DND-41 (cell line): ENCODE measurements around the gene CH25H.

Experiments used
- ATAC-seq: fragments of 200-7000 bp; cut with Tn5 transposase; 3 replicates; pipeline ENCODE4 v1.9.1; 2021; ENCODE audit warnings: low read depth; ENCODE audit not compliant: insufficient read depth
- DNase-seq: peaks from one replicate; pipeline ENCODE4 v3.0.0-alpha.2; 2020
- H2AFZ ChIP-seq: 2 replicates; pipeline ENCODE4 v1.6.0; 2012; ENCODE audit warnings: low read depth, low read length
- H3K27ac ChIP-seq: 2 replicates; pipeline ENCODE4 v1.5.1; 2012; ENCODE audit warnings: low read length, inconsistent platforms
- H3K27me3 ChIP-seq: fragments of 200-600 bp; sonication (generic); 2 replicates; pipeline ENCODE4 v1.6.0; 2012; ENCODE audit warnings: low read length, mild to moderate bottlenecking, inconsistent platforms; ENCODE audit not compliant: insufficient read depth, poor library complexity
- H3K36me3 ChIP-seq: 2 replicates; pipeline ENCODE4 v1.5.1; 2012; ENCODE audit warnings: low read length, inconsistent platforms; ENCODE audit not compliant: insufficient read depth
- H3K4me1 ChIP-seq: 2 replicates; pipeline ENCODE4 v1.5.1; 2012; ENCODE audit warnings: mild to moderate bottlenecking, low read length; ENCODE audit not compliant: insufficient read depth
- H3K4me2 ChIP-seq: 2 replicates; pipeline ENCODE4 v1.6.0; 2012; ENCODE audit warnings: mild to moderate bottlenecking, moderate library complexity, low read length, inconsistent platforms; ENCODE audit not compliant: insufficient read depth
- H3K4me3 ChIP-seq, 2 experiments: fragments of 200-600 bp in 1 of 2; shearing (Covaris generic) in 1 of 2; 2 replicates each; pipeline ENCODE4 v1.5.1; 2012 to 2016; ENCODE audit warnings: inconsistent platforms in 2 of 2, low read length in 2 of 2, mild to moderate bottlenecking in 2 of 2, low read depth in 1 of 2, moderate library complexity in 1 of 2
- H3K79me2 ChIP-seq: 2 replicates; pipeline ENCODE4 v1.6.0; 2012; ENCODE audit warnings: low read length, inconsistent platforms; ENCODE audit not compliant: insufficient read depth
- H3K9ac ChIP-seq: 2 replicates; pipeline ENCODE4 v1.6.0; 2012; ENCODE audit warnings: low read depth, mild to moderate bottlenecking, inconsistent platforms, low read length, moderate library complexity
- H3K9me3 ChIP-seq: 2 replicates; pipeline ENCODE4 v1.5.1; 2012; ENCODE audit warnings: low read length, moderate library complexity, mild to moderate bottlenecking, inconsistent platforms; ENCODE audit not compliant: insufficient read depth, severe bottlenecking
- H4K20me1 ChIP-seq: 2 replicates; pipeline ENCODE4 v1.6.0; 2012; ENCODE audit warnings: low read length; ENCODE audit not compliant: insufficient read depth
- CTCF ChIP-seq: IDR thresholded peaks from 2 replicates; pipeline ENCODE4 v1.5.1; 2012; ENCODE audit warnings: borderline replicate concordance, low read length, moderate library complexity, mild to moderate bottlenecking; ENCODE audit not compliant: poor library complexity, severe bottlenecking; ENCODE audit errors: extremely low read depth
- EZH2 ChIP-seq: IDR thresholded peaks from 3 replicates; pipeline ENCODE4 v1.6.1; 2012; ENCODE audit warnings: borderline replicate concordance, low read depth, mild to moderate bottlenecking, moderate library complexity, low read length, inconsistent platforms; ENCODE audit not compliant: severe bottlenecking

The CH25H gene

GRCh38 chr10:89217057-89217990 lies 10.2 kb upstream of the CH25H start:
- Histone ChIP-seq H3K9ac (no peak overlapping the region), H3K79me2 (no peaks in the 10 kb centered on the region), H3K27ac (no peak overlapping the region), H3K27me3 (no peaks in the 10 kb centered on the region), H3K9me3 (no peaks in the 10 kb centered on the region), H2AFZ (0 out of 2 replicates have a peak overlapping the region, but pooled peaks have one; percentile 3), H3K4me1 (peaks cover 6% of the 10 kb centered on the region), H3K4me2 (peak overlapping the region; percentile 3; the same call in 1 of the 2 replicates), H3K4me3 (no peak overlapping the region), H3K36me3 (no peaks in the 10 kb centered on the region), H4K20me1 (no peaks in the 10 kb centered on the region)
- TF ChIP-seq EZH2 (no peak), CTCF (peak; percentile 82)
- DNase-seq (peak; percentile 65), ATAC-seq (peak; percentile 69)

DNA sequence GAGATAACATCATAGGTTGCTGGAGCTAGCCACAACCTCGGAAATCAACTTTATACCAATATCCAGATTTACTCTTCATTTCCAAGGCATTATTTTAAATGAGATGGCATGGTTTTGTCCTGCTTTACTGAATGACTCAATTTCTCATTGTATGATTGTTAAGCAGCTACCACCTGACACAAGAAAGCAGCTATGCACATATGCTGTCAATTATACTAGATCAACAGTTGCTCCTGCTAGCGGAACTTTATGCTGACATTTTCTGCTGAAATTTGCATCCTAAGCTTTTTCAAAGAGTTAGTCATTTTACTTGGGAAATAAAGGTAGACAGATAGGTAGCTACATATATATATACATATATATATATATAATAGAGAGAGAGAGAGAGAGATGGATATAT lies 8.9 kb upstream of the CH25H start:
- Histone ChIP-seq H3K9me3 (no peaks in the 10 kb centered on the region), H2AFZ (no peak overlapping the region), H4K20me1 (no peaks in the 10 kb centered on the region), H3K4me2 (no peak overlapping the region), H3K4me3 (no peak overlapping the region), H3K36me3 (no peaks in the 10 kb centered on the region), H3K4me1 (peaks cover 6% of the 10 kb centered on the region), H3K27me3 (no peaks in the 10 kb centered on the region), H3K27ac (no peak overlapping the region), H3K9ac (no peak overlapping the region), H3K79me2 (no peaks in the 10 kb centered on the region)
- no peak for ATAC-seq
- DNase-seq = no peak
- no peak for TF ChIP-seq EZH2
- TF ChIP-seq CTCF = no peak

DNA sequence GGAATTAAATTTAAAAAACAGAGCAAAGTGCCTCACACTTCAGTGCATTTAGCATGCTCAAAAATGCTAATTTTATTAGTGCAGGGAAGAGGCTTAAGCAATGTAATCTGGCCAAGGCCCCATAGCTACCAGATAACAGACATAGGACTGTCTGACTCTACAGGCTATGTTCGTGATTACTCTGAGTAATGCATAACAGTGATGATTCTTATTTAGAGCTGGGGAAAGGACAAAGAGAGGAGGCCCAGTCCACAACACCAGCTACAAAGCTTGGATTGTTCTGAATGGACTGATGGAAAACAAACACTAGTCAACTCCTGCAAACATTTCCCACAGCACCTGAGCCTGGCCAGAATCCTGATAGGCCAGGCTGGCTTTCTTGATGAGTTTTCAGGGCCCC lies 8.4 kb upstream of the CH25H start:
- no peak for ATAC-seq
- peaks cover 6% of the 10 kb centered on the region for H3K4me1 ChIP-seq
- H2AFZ ChIP-seq = no peak overlapping the region
- no peaks in the 10 kb centered on the region for H3K9me3 ChIP-seq
- no peaks in the 10 kb centered on the region for H3K36me3 ChIP-seq
- no peak for DNase-seq
- H4K20me1 ChIP-seq = no peaks in the 10 kb centered on the region
- H3K4me2 ChIP-seq = no peak overlapping the region
- no peak overlapping the region for H3K4me3 ChIP-seq
- H3K27ac ChIP-seq = no peak overlapping the region
- TF ChIP-seq EZH2 (no peak), CTCF (no peak)
- H3K79me2 ChIP-seq = no peaks in the 10 kb centered on the region
- no peaks in the 10 kb centered on the region for H3K27me3 ChIP-seq
- no peak overlapping the region for H3K9ac ChIP-seq
